ENCODE data around the gene KRT12.

Gene KRT12

DNA sequence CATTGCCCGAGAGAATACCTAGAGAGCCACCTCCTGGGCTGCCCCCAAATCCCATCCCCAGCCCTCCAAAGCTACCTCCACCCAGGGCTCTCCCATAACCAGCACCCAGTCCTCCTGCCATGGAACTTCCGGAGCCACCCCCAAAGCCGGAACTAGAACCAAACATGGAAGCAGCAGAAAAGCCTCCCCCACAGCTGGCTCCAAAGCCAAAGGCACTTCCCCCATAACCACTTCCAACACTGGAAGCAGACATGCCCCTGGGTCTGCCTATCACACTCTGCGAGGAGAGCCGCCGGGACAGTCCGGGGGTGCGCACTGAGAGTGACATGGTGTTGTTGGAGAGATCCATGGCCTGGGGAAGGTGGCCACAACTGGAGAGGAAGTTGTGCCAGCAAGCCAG, at the start of gene KRT12:
Gene KRT12, minus strand, starts transcription at position 386 of the 400 bp plus-strand sequence. Its CDS starts 37 bp downstream, at position 349.
- no peak for DNase-seq

DNA sequence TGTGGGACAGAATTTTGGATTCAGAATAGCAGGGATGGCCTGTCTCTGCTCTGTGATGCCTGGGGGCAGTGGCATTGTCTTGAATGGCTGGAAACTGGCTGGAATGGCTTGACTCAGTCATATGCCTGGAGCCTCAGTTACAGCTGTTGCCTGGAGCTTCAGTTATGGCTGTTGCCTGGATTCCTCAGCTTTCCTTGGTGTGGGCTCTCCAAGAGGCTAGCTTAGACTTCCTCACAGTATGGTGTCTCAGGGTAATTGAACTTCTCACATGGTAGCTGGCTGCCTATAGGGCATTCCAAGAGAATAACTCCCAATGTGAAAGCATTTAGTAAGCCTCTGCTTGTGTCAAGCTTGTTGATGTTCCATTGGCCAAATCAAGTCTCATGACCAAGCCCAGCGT, 49.3 kb upstream of the KRT12 start:
- no peak for DNase-seq

DNA sequence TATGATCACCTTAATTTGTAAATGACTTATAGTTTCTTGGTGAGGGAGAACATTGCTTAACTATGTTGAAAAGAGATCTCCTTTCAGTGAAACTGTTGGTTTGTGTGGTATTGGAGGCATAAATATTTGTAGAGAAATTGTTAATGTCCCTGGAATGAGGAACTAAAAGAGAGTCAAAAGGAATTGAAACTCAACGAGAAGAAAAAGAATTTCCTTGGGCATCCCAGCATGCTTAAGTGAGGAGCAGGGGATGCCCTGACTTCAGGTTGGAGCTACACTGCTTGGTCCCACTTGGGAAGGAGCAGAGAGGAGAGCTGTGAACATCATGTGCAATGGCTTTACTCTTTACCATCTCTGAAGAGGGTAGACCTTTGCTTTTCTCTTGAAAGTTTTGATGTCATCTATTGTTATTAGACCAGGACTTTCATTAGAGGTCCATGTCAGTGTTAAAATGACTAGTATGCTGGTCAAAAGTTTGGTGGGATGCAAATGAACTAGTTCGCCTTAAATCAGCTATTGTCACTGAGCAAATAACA, 48.8 kb upstream of the KRT12 start:
- no peak for DNase-seq

DNA sequence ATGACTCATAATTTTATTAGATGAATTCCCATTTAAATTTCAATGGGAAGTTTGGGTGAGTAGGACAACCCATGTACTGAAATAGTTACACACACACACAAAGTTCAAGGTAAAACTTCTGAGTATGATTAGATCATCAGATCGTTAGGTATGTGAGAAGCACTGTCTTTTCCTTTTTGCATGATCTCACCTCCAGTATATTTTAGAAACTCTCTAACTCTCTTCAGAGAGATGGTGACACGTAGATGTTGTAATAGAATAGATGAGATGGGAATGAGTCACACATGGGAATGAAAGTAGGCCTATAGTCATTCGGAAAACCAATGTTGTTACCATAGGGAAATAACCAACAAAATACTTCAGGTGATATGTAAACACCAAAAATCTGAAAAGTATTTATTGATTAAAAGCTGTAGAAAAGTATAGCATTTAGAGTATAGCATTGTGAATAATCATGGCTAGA, 48.2 kb upstream of the KRT12 start:
- no peak for DNase-seq

DNA sequence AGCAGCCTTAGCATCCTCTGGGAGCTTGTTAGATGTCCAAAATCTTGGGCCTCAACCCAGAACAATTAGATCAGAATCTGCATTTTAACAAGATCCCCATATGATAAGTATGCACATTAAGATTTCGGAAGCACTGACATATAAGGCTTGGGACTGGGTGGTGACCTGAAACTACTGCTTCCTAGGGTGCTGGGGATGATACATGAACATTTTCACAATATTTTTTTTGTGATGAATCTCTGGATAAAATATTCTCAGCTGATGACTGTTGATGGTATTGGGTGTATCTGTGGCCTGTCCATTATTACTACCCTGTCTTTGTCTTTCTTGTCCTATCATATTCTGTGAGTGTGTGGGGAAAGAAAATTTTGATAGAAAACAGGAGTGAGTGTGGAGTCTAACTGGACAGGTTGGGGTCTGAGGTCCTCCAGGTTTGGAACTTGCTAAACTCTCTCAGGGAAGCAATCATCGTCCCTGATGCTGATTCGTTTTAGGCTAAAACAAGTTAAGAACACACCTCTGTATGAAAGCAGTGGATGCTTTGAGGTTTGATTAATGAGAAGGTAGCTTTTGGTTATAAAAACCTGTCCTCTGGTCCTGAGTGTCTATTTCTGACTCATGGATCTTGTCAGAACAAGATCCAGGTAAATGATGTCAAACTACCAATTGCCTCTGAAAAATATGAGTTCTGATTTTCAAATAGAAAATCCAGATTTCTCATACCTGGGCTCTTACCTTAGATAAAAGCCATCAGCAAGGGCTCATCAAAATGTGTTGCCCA, 47.2 kb upstream of the KRT12 start:
- DNase-seq: no peak

DNA sequence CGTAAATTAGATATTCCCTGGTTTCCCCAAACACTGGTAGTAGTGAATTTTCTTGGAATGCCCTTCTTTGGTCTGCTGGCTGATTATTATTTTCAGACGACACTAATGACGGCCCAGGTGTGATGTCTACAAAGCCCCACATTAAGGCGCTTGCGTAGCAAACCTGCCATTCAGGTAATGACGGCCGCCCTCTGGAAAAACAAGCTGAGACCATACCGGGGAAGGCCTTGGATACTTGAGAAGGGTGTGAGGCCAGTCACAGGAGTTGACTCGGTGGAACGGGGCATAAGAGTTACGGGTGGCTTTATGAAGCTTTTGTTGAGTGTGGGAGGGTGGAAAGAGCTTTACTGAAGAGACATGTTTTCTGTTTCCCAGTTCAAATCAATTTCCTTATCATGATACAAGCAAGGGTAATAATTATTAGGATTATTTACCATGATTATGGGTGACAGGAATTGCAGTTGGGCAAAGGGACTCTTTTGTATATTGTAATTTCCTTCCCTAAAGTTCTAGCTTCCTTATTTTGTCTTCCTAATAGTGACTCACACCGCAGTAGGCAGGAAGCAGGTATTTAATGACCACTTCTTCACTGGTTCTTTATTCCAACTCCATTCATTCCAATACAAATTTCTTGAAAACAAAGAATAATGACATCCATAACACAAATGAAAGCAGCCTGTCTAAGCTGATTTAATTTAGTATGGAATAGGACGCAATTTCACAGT, 45.6 kb upstream of the KRT12 start:
- DNase-seq: no peak

DNA sequence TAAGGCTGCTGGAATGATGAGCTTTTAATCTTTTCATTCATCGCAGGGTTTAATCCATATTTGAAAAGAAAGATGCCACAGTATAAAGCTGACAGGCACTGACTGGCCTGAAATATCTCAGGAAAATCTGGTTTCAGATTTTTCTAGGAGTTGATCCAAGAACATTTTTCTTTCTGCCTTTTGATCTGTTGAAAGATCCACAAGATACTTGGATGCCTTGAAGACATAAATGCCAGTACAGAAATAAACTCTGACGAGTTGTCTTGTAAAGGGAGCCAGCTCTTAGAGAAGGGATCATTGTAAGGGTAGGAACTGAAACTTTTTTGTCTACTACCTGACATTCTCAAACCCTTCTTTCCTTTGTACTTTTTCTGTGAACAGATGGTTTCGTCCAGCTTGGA, 43.4 kb upstream of the KRT12 start:
- no peak for DNase-seq

DNA sequence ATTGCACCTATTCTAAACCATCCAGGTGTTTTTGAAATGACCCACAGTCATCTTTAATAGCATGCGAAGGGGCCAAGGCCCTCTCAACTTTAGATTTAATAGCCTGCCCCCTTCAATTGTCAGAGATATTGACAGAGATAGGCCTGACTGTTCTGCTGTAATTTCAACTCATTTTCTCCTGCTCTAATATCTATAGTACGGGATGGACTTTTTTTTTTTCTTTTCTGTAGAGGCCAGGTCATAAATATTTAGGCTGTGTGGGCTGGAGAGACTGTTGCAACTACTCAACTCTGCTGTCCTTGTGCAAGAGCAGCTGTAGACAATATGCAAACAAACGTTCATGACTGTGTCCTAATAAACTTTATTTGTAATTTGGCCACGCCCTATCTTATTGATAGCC, 42.7 kb upstream of the KRT12 start:
- no peak for DNase-seq

DNA sequence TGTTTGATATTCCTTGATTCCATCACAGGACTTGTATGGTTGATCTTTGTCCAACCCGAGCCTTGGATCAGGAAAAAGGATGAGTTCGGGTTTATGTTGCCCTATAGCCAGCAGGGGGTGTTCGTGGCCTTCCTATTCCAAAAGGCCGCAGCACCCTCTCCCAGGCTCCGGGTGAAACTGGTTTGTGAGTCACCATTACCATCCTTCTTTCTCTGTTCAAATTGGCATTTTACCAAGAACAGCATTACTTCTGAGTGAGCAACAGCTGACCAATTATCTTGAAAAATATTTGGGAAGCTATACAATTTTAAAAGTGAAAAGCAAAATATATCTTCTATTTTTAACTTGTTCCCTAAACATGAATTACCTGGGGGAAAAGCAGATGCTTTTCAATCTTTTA, 42.3 kb upstream of the KRT12 start:
- DNase-seq: peak; percentile 53 to 67

DNA sequence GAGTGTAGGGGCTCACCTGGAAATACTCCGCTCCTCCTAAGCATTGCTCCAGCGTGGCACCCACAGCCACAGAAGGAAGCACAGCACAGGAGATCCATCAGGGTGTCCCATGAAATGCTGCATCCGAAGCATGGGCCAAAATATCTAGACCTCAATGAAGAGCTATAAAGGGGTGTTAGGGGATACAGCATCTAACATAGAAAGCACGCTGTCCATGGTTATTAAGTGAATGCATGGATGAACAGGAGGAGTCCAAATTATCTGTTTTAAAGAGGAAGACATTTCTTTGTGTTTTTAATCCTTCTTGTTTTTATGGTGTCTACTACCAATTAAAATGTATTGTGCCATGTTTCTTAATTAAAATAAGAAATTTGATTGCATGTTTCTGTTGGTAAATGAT, 39.6 kb upstream of the KRT12 start:
- DNase-seq: no peak

DNA sequence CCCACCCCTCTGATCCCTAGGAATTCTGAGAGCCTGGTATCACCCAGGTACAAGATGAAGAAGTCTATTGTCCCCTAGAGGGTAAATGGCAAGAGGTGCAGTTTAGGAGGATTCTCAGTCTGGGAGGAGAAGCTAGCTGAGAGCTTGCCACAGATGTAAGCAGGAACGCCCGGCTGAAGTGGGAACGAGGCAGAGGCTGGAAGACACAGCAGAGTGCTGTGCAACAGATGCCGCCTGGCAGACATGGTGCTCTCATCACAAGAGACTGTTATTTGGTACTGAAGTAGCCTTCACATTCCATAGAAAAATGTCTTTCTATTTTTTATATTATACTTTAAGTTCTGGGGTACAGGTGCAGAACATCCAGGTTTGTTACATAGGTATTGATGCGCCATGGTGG, 38.3 kb upstream of the KRT12 start:
- DNase-seq: no peak

DNA sequence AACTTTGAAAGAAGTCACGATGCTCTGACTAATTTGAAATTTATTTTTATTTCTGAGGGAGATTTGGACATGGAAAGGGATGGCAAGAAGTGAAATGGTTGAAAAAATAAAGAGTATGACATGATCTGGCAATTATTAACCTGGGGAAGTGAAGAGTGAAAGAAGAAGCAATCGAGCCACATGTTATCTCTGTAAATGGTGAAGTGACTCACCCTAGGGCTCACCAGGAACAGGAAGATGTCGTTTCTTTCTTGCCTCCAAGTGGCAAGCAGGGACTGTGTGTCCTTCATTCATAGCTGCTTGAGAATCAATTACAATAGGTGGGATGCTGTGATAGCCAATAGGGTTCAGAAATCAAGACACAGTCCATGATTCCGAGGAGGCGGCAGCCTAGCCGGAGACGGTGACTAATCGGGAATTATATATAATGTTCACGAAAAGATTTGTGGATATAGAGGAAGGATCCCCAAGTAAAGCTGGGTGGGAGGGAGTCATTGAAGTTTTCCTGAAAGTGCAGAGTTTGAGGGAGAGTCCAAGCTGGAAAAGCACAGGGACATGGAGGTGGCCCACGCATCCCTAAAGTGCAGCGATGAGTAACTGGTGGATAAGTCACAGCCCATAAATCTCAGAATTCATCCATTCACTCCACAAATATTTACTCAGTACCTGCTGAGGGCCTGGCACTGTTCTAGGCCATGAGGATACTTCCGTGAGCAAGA, 36.3 kb upstream of the KRT12 start:
- DNase-seq: no peak

DNA sequence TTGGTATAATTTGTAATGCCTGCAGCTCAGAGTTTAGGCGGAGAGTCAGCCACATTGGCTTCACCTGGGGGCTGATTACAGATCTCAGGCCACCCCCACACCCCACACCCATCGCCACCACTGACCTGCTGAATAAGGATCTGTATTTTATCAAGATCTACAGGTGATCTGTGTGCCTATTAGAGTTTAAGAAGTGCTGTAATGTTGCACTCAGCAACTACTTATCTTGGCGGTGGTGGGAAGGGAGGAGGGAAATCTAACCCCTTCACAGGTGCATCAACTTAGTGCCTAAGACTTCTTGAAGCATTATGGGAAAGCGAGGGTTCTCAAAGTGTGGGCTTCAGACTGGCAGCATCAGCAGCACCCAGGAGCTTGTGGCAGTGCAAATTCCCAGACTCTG, 35.5 kb upstream of the KRT12 start:
- DNase-seq: no peak

DNA sequence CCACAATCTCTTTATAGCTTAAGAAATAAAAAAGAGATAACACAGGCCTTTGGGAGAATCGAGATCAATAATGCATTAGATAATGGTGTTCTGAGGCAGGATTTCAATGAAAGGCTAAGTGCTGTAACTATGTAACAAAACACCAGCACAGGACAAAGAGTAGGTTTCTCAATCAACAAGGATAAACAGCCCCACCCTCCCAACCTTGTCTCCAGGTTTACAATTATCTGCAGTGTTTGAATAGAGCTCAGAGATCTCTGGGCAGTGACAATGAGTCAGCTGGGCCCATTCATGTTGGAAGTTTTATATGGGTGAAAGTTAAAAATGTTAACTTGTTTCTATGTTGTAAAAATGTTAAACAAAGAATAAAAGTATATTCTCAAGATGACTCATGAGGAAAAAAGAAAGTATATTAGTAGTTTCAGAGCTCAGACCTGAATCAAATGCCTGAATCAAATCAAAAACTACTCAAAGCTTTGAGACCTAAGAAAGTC, 35.0 kb upstream of the KRT12 start:
- no peak for DNase-seq

DNA sequence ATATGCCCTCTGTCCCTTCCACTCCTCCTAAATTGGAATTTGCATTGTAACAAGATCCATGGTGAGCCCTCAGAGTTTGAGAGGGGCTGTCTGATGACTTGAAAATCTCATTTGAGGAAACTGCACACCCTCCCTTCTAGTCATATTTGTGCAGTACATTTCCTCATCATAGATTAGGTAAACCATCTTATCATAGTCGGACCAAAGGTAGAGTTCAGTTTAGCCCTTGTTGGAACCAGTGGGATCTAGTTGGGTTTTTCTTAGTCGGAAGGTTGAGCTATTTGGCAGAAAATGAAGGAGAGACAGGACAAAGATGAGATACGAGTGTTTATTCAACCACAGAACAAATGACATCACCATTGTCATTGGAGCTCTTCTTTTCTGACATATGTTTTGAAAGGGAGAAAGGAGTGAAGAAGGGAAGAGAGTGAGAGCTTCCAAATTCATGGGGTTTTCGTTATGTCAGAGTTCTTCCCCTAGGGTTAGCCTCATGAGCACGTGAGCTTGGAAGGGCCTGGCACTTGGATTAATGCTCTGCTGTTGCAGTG, 33.9 kb upstream of the KRT12 start:
- no peak for DNase-seq

DNA sequence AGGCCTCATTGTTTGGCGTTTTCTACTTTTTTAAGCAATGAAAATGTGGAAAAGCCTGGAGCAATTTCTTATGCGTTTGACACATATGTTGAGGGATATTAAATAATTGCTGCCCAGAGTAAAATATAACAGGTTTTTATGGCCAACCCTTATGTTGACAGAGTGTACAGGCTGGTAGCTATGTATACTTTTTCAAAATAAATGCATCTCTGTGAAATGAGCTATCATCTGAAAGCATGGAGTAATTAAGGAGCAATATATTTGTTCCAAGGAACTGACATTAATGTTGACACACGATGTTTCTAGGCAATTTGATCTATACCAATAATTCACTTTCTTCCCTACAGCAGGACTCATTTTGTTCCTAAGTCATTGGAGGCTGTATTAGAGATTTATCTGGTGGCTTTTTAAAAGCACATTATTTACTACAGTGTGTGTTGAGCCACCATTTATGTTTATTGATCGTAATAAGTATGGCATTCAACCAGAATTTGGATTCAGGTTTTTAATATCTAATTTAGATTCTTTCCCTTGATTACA, 30.0 kb upstream of the KRT12 start:
- no peak for DNase-seq

DNA sequence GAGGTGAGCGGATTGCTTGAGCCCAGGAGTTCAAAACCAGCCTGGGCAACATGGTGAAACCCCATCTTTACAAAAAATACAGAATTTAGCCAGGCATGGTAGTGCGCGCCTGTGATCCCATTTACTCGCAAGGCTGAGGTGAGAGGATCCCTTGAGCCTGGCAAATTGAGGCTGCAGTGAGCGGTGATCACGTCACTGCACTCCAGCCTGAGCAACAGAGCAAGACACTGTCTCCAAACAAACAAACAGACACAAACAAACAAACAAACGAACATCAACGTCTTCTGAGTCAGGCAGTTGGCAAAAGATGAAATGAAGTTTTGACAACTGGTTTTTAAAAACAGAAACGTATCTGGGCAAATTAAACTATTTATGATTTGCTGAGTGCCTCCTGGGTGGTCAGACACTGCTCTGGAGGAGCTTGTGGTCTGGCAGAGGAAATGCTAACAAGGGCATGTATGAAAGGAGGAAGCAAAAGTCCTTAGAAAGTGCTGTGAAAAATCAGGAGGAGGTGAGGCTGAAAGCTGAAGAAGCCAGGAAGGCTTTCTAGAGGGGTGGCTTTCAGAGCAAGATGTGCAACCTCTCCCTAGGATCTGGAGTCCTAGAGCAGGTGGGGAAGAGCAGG, 28.2 kb upstream of the KRT12 start:
- no peak for DNase-seq

DNA sequence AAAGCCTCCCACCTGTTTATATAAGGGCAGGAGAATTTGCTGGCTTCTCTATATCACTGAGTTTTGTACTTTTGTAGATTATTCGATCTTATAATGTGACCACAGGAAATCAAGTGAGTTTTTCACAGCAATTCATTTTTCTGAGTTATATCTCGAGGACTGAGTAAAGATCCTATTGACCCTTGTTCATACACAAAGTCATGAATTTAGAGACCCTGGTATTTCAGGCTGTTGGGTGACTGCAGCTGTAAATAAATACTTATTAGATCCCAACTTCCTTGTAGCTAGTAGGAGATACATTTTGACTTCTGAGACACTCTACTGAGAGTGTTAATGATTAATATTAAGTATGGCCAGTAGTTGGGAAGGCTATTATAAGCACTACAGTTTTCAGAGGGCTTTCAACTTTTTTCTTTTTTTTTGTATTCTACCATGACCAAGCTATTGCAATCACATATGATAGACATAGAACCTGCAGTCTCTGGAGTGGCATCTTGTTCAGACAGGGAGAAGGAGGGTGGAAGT, 21.2 kb upstream of the KRT12 start:
- DNase-seq: no peak

DNA sequence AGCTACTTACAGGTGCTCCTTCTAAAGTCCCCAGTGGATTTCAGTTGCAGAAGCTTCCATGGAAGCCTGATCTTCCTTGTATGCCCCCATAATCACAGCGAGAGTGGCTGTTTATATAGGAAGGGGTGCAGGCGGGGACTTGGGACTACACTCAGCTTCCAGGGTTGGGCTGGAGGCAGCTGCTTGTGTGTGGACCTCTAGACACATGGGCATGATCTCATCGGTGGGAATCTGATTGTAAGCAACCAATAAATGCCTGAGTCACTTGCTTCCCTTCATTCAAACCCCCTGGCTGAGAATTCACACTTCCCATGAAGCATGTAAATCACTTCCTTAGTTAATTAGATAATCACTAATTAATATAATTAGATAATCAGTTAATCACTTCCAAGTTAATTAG, 19.1 kb upstream of the KRT12 start:
- DNase-seq: no peak

DNA sequence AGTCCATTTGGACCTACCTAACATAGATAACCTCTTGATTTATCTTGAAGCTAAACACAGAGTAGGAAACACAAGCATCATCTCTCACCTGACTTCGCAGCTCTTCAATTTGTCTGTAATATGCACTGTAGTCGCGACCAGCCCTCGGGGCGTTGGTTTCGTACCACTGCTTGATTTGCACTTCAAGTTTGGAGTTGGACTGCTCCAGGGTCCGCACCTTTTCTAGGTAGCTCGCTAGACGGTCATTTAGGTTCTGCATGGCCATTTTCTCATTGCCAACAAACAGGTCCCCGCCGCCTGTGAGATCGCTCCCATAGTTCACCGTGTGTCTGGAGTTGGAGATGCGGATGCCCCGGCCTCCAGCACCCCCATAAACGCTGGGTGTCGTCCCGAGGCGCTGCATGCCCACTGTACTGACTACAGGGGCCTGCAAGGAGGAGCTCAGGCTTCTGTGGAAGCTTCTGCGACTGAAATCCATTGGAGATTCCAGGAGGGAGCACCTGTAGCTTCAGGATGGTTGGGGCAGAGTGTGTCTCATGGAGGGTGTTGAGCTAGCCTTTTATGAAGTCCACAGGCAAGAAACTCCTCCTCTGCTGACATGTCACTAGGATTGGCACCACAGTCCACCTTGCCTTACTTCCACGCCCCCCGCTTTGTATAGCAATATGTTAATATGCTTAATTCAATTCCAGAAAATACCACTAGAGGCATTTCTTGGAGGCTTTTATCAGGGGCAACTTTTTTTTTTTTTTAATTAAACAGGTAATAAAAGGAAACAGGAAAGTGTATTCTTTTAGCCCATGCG, 17.9 kb upstream of the KRT12 start, which contains the start of gene KRT20:
Gene KRT20, minus strand, starts transcription at position 535 of the 805 bp plus-strand sequence. Its CDS starts 57 bp downstream, at position 478.
- DNase-seq: no peak
